Nephron (organoid): ENCODE data around the gene PAFAH1B1.

Source experiments
- H3K27ac Mint-ChIP-seq, 3 experiments: 2 replicates each; pipeline ENCODE4 v1.8.0; 2020; ENCODE audit warnings: mixed read lengths in 3 of 3, mild to moderate bottlenecking in 2 of 3, moderate library complexity in 1 of 3
- H3K27me3 Mint-ChIP-seq: 2 replicates; pipeline ENCODE4 v1.8.0; 2021; ENCODE audit warnings: low read depth, mild to moderate bottlenecking, moderate library complexity, mixed read lengths
- H3K36me3 Mint-ChIP-seq: 2 replicates; pipeline ENCODE4 v1.8.0; 2020; ENCODE audit warnings: low read depth, mixed read lengths
- H3K4me1 Mint-ChIP-seq: 2 replicates; pipeline ENCODE4 v1.8.0; 2020; ENCODE audit warnings: mixed read lengths
- H3K4me3 Mint-ChIP-seq, 3 experiments: 2 replicates each; pipeline ENCODE4 v1.8.0; 2020; ENCODE audit warnings: mild to moderate bottlenecking in 3 of 3, mixed read lengths in 3 of 3, moderate library complexity in 2 of 3
- H3K9me3 Mint-ChIP-seq: 2 replicates; pipeline ENCODE4 v1.8.0; 2020; ENCODE audit warnings: mixed read lengths
- TF ChIP-seq, protein P1 (sequence below), 3 experiments: fragments of 200-600 bp; sonication (generic); IDR thresholded peaks; one replicate each; pipeline ENCODE4 v1.5.0; 2021; ENCODE audit warnings: antibody characterized with exemption in 3 of 3; ENCODE audit not compliant: unreplicated experiment in 3 of 3

The PAFAH1B1 gene

DNA sequence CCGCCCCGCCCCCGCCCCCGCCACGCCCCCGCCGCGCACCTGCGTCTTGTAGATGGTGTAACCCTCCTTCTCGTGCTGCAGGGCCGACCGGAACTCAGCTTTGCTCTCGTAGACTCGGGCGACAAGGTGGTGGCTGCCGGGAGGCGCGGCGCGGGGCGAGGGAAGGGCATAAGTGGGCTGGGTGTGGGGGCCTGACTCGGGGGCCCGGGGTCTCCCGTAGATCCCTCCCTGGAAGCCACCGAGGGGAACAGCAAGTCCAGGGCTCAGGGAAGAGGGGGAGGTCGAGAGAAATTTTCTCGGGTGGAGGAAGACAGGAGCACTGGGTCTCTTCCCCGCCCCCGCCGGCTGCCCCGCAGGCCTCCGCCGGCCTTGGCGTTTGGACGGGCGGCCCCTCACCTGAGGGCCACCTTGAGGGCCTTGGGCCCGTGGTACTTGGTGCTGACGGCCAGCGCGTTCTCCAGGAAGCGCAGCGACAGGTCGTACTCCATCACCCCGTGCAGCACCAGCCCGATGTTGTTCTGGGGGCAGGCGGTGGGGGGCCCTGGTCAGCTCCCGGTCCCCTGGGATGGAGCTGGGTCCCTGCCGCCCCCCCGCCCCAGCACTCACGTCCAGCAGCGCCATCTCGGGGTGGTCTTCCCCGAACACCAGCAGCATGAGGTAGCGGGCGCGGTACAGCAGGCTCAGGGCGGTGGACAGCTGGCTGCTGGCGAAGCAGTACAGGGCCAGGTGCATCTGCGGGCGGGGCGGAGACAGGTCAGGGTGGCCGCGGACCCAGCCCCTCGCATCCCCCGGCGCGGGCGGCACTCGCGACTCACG lies 98.7 kb downstream of the PAFAH1B1 start:
- Mint-ChIP-seq H3K9me3 (no peaks in the 10 kb centered on the region), H3K36me3 (no peaks in the 10 kb centered on the region), H3K4me1 (no peaks in the 10 kb centered on the region), H3K27me3 (no peaks in the 10 kb centered on the region), H3K4me3 (no peak overlapping the region), H3K27ac (no peak overlapping the region)
- TF ChIP-seq, protein P1, sequence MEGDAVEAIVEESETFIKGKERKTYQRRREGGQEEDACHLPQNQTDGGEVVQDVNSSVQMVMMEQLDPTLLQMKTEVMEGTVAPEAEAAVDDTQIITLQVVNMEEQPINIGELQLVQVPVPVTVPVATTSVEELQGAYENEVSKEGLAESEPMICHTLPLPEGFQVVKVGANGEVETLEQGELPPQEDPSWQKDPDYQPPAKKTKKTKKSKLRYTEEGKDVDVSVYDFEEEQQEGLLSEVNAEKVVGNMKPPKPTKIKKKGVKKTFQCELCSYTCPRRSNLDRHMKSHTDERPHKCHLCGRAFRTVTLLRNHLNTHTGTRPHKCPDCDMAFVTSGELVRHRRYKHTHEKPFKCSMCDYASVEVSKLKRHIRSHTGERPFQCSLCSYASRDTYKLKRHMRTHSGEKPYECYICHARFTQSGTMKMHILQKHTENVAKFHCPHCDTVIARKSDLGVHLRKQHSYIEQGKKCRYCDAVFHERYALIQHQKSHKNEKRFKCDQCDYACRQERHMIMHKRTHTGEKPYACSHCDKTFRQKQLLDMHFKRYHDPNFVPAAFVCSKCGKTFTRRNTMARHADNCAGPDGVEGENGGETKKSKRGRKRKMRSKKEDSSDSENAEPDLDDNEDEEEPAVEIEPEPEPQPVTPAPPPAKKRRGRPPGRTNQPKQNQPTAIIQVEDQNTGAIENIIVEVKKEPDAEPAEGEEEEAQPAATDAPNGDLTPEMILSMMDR (IDR thresholded peaks at IDR 0.05; ENCODE audit: unreplicated experiment in 3 of 3), result no peak

DNA sequence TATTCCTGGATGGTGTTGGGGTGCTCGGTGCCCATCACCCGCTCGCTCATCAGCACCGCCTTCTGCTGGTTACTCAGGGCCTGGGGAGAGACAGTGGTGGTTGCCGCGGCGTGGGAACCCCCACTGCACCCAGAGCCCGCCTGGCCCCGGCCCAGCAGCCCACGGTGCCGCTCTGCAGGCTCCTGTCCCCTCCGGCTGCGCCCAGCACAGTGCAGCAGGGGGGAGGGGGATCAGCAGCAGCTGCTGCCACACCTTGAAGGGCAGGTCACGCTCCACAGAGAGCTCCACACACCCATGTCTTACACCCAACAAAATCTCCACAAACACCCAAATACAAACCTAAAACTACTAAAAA lies 99.3 kb downstream of the PAFAH1B1 start:
- Mint-ChIP-seq H3K9me3 (no peaks in the 10 kb centered on the region), H3K4me3 (no peak overlapping the region), H3K36me3 (no peaks in the 10 kb centered on the region), H3K27ac (no peak overlapping the region), H3K4me1 (no peaks in the 10 kb centered on the region), H3K27me3 (no peaks in the 10 kb centered on the region)
- TF ChIP-seq, protein P1 (IDR thresholded peaks at IDR 0.05; ENCODE audit: unreplicated experiment in 3 of 3), result no peak

DNA sequence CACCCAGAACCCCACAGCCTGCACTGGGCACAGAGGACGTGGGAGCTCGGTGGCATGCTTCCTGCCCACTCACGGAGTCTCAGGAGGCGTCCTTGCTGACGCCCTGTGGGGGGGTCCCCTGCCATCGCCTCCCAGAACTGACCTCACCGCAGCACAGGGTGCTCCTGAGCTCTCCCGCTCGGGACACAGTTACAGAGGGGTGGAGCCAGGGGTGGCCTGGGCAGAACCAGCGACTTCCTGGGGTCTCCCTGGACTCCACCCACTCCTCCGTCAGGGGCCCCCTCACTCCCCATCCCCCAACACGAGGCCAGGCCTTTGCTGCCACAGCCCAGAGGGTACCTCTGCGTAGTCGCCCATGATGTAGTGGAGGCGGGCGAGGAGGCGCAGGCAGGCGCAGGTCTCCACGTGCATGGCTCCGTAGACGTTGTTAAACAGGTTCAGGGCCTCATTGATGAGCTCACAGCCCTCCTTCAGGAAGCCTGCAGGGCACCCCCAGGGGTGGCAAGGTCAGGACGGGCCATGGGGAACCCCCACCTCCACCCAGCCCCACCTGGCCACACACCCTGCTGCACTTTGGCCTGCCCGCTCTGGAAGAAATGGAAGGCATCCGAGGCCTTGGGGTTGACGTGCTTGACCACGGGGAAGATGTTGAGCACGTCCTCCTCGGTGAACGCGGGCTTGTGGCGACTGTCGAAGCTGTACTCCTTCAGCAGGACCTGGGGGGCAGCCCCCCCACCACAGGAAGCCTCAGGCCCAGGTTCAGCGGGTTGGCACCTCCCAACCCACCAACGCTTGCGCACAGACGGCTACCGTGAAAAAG lies 100.3 kb downstream of the PAFAH1B1 start:
- no peak overlapping the region for H3K27ac Mint-ChIP-seq
- H3K27me3 Mint-ChIP-seq, result no peaks in the 10 kb centered on the region
- H3K4me3 Mint-ChIP-seq, result no peak overlapping the region
- no peaks in the 10 kb centered on the region for H3K9me3 Mint-ChIP-seq
- TF ChIP-seq, protein P1 (IDR thresholded peaks at IDR 0.05; ENCODE audit: unreplicated experiment in 3 of 3), result no peak
- no peaks in the 10 kb centered on the region for H3K4me1 Mint-ChIP-seq
- H3K36me3 Mint-ChIP-seq, result no peaks in the 10 kb centered on the region

DNA sequence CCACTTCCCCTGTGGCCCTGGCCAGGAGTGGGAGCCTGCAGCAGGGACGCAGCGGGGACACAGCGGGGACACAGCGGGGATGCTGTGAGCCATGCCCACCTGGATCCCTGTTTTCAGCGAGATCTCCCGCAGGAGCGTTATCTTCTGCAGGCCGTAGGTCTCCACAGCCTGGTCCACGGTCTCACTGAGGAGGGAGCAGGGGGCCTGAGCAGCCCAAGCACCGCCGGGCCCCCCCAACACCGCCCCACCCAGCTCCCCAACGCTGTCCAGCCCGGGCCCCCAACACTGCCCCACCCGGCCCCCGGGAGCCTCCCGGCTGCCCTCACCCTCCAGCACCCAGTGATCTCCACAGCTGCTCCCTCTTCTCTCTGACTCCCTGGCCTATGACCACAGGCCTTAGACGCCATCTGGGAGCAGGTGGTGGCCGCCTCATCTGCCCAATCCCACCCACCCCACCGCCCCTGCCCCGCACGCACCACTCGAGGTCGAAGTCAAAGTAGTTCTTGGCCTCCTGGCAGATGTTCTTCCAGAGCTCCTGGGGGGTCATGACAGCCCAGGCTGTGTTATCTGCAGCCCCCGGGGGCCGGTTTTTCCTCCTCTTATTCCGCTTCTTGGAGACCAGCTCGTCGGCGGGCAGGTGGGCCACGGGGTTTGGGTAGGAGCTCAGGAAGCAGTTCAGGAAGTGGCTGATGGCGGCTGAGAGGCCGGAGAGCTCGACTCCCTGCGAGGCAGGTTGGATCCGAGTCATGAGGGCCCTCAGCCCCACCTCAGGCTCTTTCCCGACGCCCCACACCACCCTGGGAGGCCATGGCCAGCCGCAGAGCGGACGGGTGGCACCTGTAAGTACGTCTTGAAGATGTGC lies 101.2 kb downstream of the PAFAH1B1 start:
- Mint-ChIP-seq H3K9me3 (no peaks in the 10 kb centered on the region), H3K36me3 (no peaks in the 10 kb centered on the region), H3K27me3 (no peaks in the 10 kb centered on the region), H3K4me3 (no peak overlapping the region), H3K4me1 (no peaks in the 10 kb centered on the region), H3K27ac (no peak overlapping the region)
- TF ChIP-seq, protein P1 (IDR thresholded peaks at IDR 0.05; ENCODE audit: unreplicated experiment in 3 of 3), result no peak

DNA sequence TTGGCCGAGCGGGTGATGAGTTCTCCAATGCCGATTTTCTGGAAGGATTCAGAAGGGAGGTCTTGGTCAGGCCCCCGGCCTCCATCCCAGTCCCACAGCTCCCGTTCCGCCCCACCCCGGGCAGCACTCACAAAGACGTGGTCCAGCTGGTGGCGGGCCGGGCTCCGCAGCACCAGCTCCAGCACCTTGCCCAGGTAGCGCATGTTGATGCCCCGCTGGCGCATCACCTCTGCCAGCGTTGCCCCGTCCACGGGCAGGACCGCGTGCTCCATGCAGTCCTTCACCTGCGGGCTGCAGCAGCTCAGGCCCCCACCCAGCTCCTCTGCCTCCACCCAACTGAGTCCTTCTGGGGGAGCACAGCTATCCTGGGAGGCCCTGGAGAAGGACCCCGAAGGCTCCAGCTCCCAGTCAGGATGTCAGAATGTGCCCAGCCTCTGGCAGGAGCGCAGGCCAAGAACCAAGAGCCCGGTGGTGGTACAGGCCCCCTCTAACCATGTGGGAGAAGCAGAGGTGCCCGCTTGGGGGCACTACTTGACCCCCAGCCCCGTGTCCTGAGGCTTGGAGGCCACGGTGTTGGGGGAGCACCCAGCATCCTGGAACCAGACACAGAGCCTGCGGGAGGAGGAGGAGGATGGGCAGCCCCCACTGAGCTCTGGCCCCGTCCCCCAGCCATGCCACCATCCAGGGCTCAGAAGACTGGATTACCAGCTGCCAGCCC lies 101.9 kb downstream of the PAFAH1B1 start:
- TF ChIP-seq, protein P1 (IDR thresholded peaks at IDR 0.05; ENCODE audit: unreplicated experiment in 3 of 3), result no peak
- no peak overlapping the region for H3K27ac Mint-ChIP-seq
- no peak overlapping the region for H3K4me3 Mint-ChIP-seq
- H3K4me1 Mint-ChIP-seq, result no peaks in the 10 kb centered on the region
- H3K27me3 Mint-ChIP-seq, result no peaks in the 10 kb centered on the region
- H3K9me3 Mint-ChIP-seq, result no peaks in the 10 kb centered on the region
- H3K36me3 Mint-ChIP-seq, result no peaks in the 10 kb centered on the region
